HEK293T (cell line): ENCODE results near the gene CIDEA.

ENCODE experiments used
- BHLHE40 ChIP-seq: fragments of 450-650 bp; IDR thresholded peaks from 2 replicates; pipeline ENCODE4 v1.6.1; 2016; ENCODE audit warnings: mild to moderate bottlenecking, moderate library complexity, borderline replicate concordance
- CTBP1 ChIP-seq: fragments of 450-650 bp; IDR thresholded peaks from 2 replicates; pipeline ENCODE4 v1.6.1; 2016; ENCODE audit warnings: borderline replicate concordance
- FOXK2 ChIP-seq: fragments of 450-650 bp; IDR thresholded peaks from 2 replicates; pipeline ENCODE4 v1.6.1; 2016; ENCODE audit warnings: mild to moderate bottlenecking
- FOXM1 ChIP-seq: fragments of 450-650 bp; IDR thresholded peaks from 2 replicates; pipeline ENCODE4 v1.6.1; 2017; ENCODE audit warnings: mild to moderate bottlenecking, borderline replicate concordance
- HDGF ChIP-seq: fragments of 450-650 bp; IDR thresholded peaks from 2 replicates; pipeline ENCODE4 v1.6.1; 2017; ENCODE audit warnings: antibody characterized with exemption, borderline replicate concordance
- L3MBTL2 ChIP-seq: fragments of 450-650 bp; conservative IDR thresholded peaks from 2 replicates; pipeline ENCODE4 v1.6.1; 2016; ENCODE audit warnings: mild to moderate bottlenecking
- LEF1 ChIP-seq: fragments of 450-650 bp; IDR thresholded peaks from 2 replicates; pipeline ENCODE4 v1.6.1; 2017; ENCODE audit warnings: mild to moderate bottlenecking, borderline replicate concordance
- SP1 ChIP-seq: fragments of 450-650 bp; IDR thresholded peaks from 2 replicates; pipeline ENCODE4 v1.6.1; 2017
- SUZ12 ChIP-seq: fragments of 450-650 bp; IDR thresholded peaks from 2 replicates; pipeline ENCODE4 v1.6.1; 2016; ENCODE audit warnings: mild to moderate bottlenecking
- TARDBP ChIP-seq: fragments of 450-650 bp; IDR thresholded peaks from 2 replicates; pipeline ENCODE4 v1.6.1; 2016

DNA sequence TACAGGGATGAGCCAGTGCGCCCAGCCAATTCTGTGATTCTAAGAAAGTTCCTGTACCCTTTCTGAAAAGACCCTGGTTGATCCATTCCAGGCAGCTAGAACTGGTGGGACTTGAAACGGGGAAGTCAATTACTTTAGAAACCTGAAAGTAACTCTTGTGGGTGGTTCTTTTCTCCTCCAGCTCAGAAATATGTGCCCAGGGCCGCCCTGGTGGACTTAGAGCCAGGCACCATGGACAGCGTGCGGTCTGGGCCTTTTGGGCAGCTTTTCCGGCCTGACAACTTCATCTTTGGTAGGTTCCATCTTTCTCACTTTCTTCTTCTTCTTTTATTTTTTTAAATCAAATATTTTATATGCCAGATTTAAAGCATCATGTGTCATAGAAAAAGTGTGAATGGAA lies 56.6 kb downstream of the CIDEA start:
- no peak for TF ChIP-seq L3MBTL2
- TF ChIP-seq FOXK2, result no peak
- no peak for TF ChIP-seq FOXM1
- no peak for TF ChIP-seq LEF1
- no peak for TF ChIP-seq SP1
- TF ChIP-seq BHLHE40, result no peak
- TF ChIP-seq HDGF, result no peak
- TF ChIP-seq SUZ12, result no peak
- TF ChIP-seq TARDBP, result no peak
- no peak for TF ChIP-seq CTBP1
